HG03103 (cell line): ENCODE measurements around the gene AP2A2.

Source experiments
- ATAC-seq: cut with Tn5 transposase; IDR thresholded peaks from one replicate; pipeline ENCODE4 v1.9.1; 2021; ENCODE audit warnings: low read depth; ENCODE audit not compliant: unreplicated experiment

AP2A2 gene

GRCh38 chr11:1025410-1026162 is 99.9 kb downstream of the AP2A2 start:
- no peak for ATAC-seq

GRCh38 chr11:1026163-1026450 is 100.4 kb downstream of the AP2A2 start:
- no peak for ATAC-seq

GRCh38 chr11:1026641-1027482 is 101.2 kb downstream of the AP2A2 start:
- no peak for ATAC-seq

GRCh38 chr11:1027483-1028290 is 102.0 kb downstream of the AP2A2 start:
- ATAC-seq = no peak

- no peak for ATAC-seq
Observed at GRCh38 chr11:1028291-1028540, 102.5 kb downstream of the AP2A2 start.

GRCh38 chr11:1028616-1029015 is 102.9 kb downstream of the AP2A2 start:
- ATAC-seq = no peak

- no peak for ATAC-seq
Observed at GRCh38 chr11:1029051-1029450, 103.4 kb downstream of the AP2A2 start.

- no peak for ATAC-seq
Observed at GRCh38 chr11:1029654-1030053, 104.0 kb downstream of the AP2A2 start.

GRCh38 chr11:1030086-1030485 is 104.4 kb downstream of the AP2A2 start:
- no peak for ATAC-seq

GRCh38 chr11:1030556-1030955 is 104.9 kb downstream of the AP2A2 start:
- ATAC-seq = no peak

- no peak for ATAC-seq
Observed at GRCh38 chr11:1031121-1031899, 105.6 kb downstream of the AP2A2 start.

- ATAC-seq = no peak
Observed at GRCh38 chr11:1032310-1032891, 106.7 kb downstream of the AP2A2 start.

GRCh38 chr11:1033016-1033798 is 107.5 kb downstream of the AP2A2 start:
- ATAC-seq = no peak

GRCh38 chr11:1034001-1034400 is 108.3 kb downstream of the AP2A2 start:
- ATAC-seq = no peak

GRCh38 chr11:1034456-1035295 is 109.0 kb downstream of the AP2A2 start:
- ATAC-seq = no peak

- no peak for ATAC-seq
Observed at GRCh38 chr11:1035577-1036283, 110.1 kb downstream of the AP2A2 start.

GRCh38 chr11:1036303-1036923 is 110.7 kb downstream of the AP2A2 start, which contains the start of gene MUC6:
TSS of gene MUC6 (minus strand) at chr11:1036718. CDS start at chr11:1036655, 63 bp downstream.
- ATAC-seq = no peak

GRCh38 chr11:1036931-1037330 is 111.3 kb downstream of the AP2A2 start:
- no peak for ATAC-seq
